H1 (cell line): ENCODE measurements around the gene ZNF546. TPM values are rescaled to one million over a fixed set of nuclear protein-coding genes. Genes with fewer than 3 reads are reported as not detected.

Experiments used
- CTCF ChIA-PET: fragments of 300-600 bp; sonication (Branson Sonifier 250); formaldehyde crosslinking; loops from one replicate; lab custom pipeline; 2021; ENCODE audit not compliant: partially characterized antibody; lab: Charles Lee
- POLR2A ChIA-PET: fragments of 300-600 bp; sonication (Branson Sonifier 250); formaldehyde crosslinking; loops from one replicate; lab custom pipeline; 2021; ENCODE audit warnings: inconsistent platforms; ENCODE audit not compliant: partially characterized antibody; lab: Charles Lee
- DNase-seq, 2 experiments: peaks; one replicate each; pipeline versions ENCODE4 v3.0.0 to v3.0.0-alpha.2; 2010 to 2022; ENCODE audit warnings: low spot score in 2 of 2, low read depth in 1 of 2, mixed read lengths in 1 of 2
- FAIRE-seq: peaks from 2 replicates; lab custom pipeline; 2011; peaks lifted over from hg19 to GRCh38; lab: Jason Lieb, UNC
- H2AFZ ChIP-seq: 2 replicates; pipeline ENCODE4 v1.8.1; 2012; ENCODE audit warnings: low read length, inconsistent platforms
- H2AK5ac ChIP-seq: 2 replicates; pipeline ENCODE4 v1.6.1; 2013; ENCODE audit warnings: low read depth, low read length
- H2BK120ac ChIP-seq: replicated peaks from 2 replicates; pipeline ENCODE3; 2013; ENCODE audit warnings: low read depth, low read length, inconsistent platforms
- H2BK12ac ChIP-seq: 2 replicates; pipeline ENCODE4 v1.6.1; 2013; ENCODE audit warnings: low read depth, low read length
- H2BK15ac ChIP-seq: 2 replicates; pipeline ENCODE4 v1.6.1; 2013; ENCODE audit warnings: low read length
- H2BK20ac ChIP-seq: 2 replicates; pipeline ENCODE4 v1.6.1; 2013; ENCODE audit warnings: low read length
- H2BK5ac ChIP-seq: 2 replicates; pipeline ENCODE4 v1.6.1; 2013; ENCODE audit warnings: low read depth, low read length
- H3K14ac ChIP-seq: 2 replicates; pipeline ENCODE4 v1.6.1; 2013; ENCODE audit warnings: inconsistent platforms; ENCODE audit not compliant: insufficient read length
- H3K18ac ChIP-seq: 2 replicates; pipeline ENCODE4 v1.6.1; 2013; ENCODE audit warnings: low read length; ENCODE audit errors: extremely low read depth
- H3K23ac ChIP-seq: 2 replicates; pipeline ENCODE4 v1.6.1; 2013; ENCODE audit warnings: inconsistent platforms; ENCODE audit not compliant: insufficient read length
- H3K23me2 ChIP-seq: 2 replicates; pipeline ENCODE4 v1.6.1; 2013; ENCODE audit warnings: low read depth, low read length
- H3K27ac ChIP-seq: 2 replicates; pipeline ENCODE4 v1.6.1; 2011; ENCODE audit warnings: low read depth, low read length, inconsistent platforms
- H3K27me3 ChIP-seq, 4 experiments: replicated peaks in 1 of 4; 1 replicate in 1 of 4; 2 replicates in 3 of 4; pipeline versions ENCODE4 v1.6.1 to v1.8.1; 2011 to 2013; ENCODE audit warnings: low read length in 3 of 4, mild to moderate bottlenecking in 3 of 4, inconsistent platforms in 2 of 4, mixed read lengths in 2 of 4, moderate library complexity in 1 of 4; ENCODE audit not compliant: control insufficient read depth in 3 of 4, insufficient read depth in 3 of 4; ENCODE audit errors: extremely low read depth in 1 of 4
- H3K36me3 ChIP-seq, 4 experiments: 2 replicates each; pipeline versions ENCODE4 v1.6.1 to v1.8.1; 2011 to 2013; ENCODE audit warnings: mild to moderate bottlenecking in 4 of 4, low read length in 3 of 4, moderate library complexity in 2 of 4, control low read depth in 1 of 4, inconsistent platforms in 1 of 4; ENCODE audit not compliant: insufficient read depth in 4 of 4, control insufficient read depth in 2 of 4
- H3K4ac ChIP-seq: replicated peaks from 2 replicates; pipeline ENCODE3; 2013; ENCODE audit warnings: low read length, low read depth, mixed read lengths, inconsistent platforms; ENCODE audit not compliant: insufficient read length
- H3K4me1 ChIP-seq, 4 experiments: replicated peaks in 1 of 4; 1 replicate in 1 of 4; 2 replicates in 3 of 4; pipeline versions ENCODE4 v1.6.1 to v1.8.1; 2011 to 2013; ENCODE audit warnings: low read length in 3 of 4, inconsistent platforms in 2 of 4, mixed read lengths in 1 of 4; ENCODE audit not compliant: insufficient read depth in 4 of 4, control insufficient read depth in 3 of 4
- H3K4me2 ChIP-seq, 2 experiments: 2 replicates each; pipeline versions ENCODE4 v1.6.1 to v1.8.1; 2011 to 2013; ENCODE audit warnings: low read depth in 2 of 2, low read length in 2 of 2, control low read depth in 1 of 2, inconsistent platforms in 1 of 2, mild to moderate bottlenecking in 1 of 2; ENCODE audit not compliant: insufficient read depth in 1 of 2
- H3K4me3 ChIP-seq, 4 experiments: fragments of 200-600, 300-600 bp in 1 of 4; sonication (generic), shearing (Covaris generic), sonication (Bioruptor Twin) in 1 of 4; 2 replicates each; pipeline versions ENCODE4 v1.5.1 to v1.8.1; 2011 to 2016; ENCODE audit warnings: low read length in 4 of 4, low read depth in 3 of 4, control low read depth in 2 of 4, inconsistent platforms in 2 of 4, mild to moderate bottlenecking in 2 of 4, mixed read lengths in 1 of 4, moderate library complexity in 1 of 4; ENCODE audit not compliant: insufficient read depth in 2 of 4; ENCODE audit errors: extremely low read depth in 1 of 4
- H3K56ac ChIP-seq: replicated peaks from 2 replicates; pipeline ENCODE3; 2013; ENCODE audit warnings: low read depth, mild to moderate bottlenecking, mixed read lengths, low read length, inconsistent platforms; ENCODE audit not compliant: insufficient read length
- H3K79me1 ChIP-seq: 2 replicates; pipeline ENCODE4 v1.6.1; 2013; ENCODE audit warnings: low read depth, low read length, control low read depth
- H3K79me2 ChIP-seq, 2 experiments: 2 replicates each; pipeline versions ENCODE4 v1.6.1 to v1.8.1; 2012 to 2013; ENCODE audit warnings: low read length in 2 of 2, mild to moderate bottlenecking in 2 of 2, inconsistent platforms in 1 of 2; ENCODE audit not compliant: insufficient read depth in 2 of 2, control insufficient read depth in 1 of 2
- H3K9ac ChIP-seq, 4 experiments: replicated peaks in 1 of 4; 1 replicate in 1 of 4; 2 replicates in 3 of 4; pipeline versions ENCODE4 v1.6.1 to v1.8.1; 2011 to 2013; ENCODE audit warnings: low read depth in 3 of 4, low read length in 3 of 4, control low read depth in 2 of 4, mild to moderate bottlenecking in 2 of 4, moderate library complexity in 2 of 4, inconsistent platforms in 1 of 4; ENCODE audit errors: extremely low read depth in 1 of 4
- H3K9me3 ChIP-seq, 2 experiments: 2 replicates each; pipeline versions ENCODE4 v1.6.1 to v1.8.1; 2012 to 2013; ENCODE audit warnings: mild to moderate bottlenecking in 2 of 2, moderate library complexity in 2 of 2, control low read depth in 1 of 2, inconsistent platforms in 1 of 2, low read depth in 1 of 2, low read length in 1 of 2, mixed read lengths in 1 of 2; ENCODE audit not compliant: insufficient read depth in 2 of 2
- H4K20me1 ChIP-seq, 2 experiments: replicated peaks in 1 of 2; 2 replicates each; pipeline versions ENCODE3 to v1.8.1; 2011 to 2013; ENCODE audit warnings: inconsistent platforms in 2 of 2, low read length in 2 of 2, mild to moderate bottlenecking in 1 of 2; ENCODE audit not compliant: insufficient read depth in 2 of 2, control insufficient read depth in 1 of 2
- H4K5ac ChIP-seq: 2 replicates; pipeline ENCODE4 v1.6.1; 2013; ENCODE audit warnings: low read length, low read depth, mixed read lengths, inconsistent platforms; ENCODE audit not compliant: insufficient read length
- H4K8ac ChIP-seq: 2 replicates; pipeline ENCODE4 v1.8.0; 2013; ENCODE audit warnings: mild to moderate bottlenecking, moderate library complexity, low read length, inconsistent platforms; ENCODE audit not compliant: insufficient read depth; ENCODE audit errors: extremely low read depth
- H4K91ac ChIP-seq: replicated peaks from 2 replicates; pipeline ENCODE3; 2013; ENCODE audit warnings: low read length, mixed read lengths, inconsistent platforms; ENCODE audit not compliant: insufficient read length
- ATF2 ChIP-seq: IDR thresholded peaks from 2 replicates; pipeline ENCODE4 v1.6.1; 2012; ENCODE audit warnings: low read length, inconsistent platforms
- BCL11A ChIP-seq, 2 experiments: IDR thresholded peaks; one replicate each; pipeline ENCODE4 v1.6.1; 2011; ENCODE audit warnings: low read depth in 2 of 2, low read length in 2 of 2, mild to moderate bottlenecking in 2 of 2
- EZH2 ChIP-seq: fragments of 200-600 bp; sonication (generic); IDR thresholded peaks from 2 replicates; pipeline ENCODE4 v1.7.1; 2012; ENCODE audit warnings: low read depth, mild to moderate bottlenecking, moderate library complexity, low read length, inconsistent platforms; ENCODE audit not compliant: severe bottlenecking
- GABPA ChIP-seq: IDR thresholded peaks from 2 replicates; pipeline ENCODE4 v1.6.1; 2011; ENCODE audit warnings: mild to moderate bottlenecking, low read length, moderate library complexity, borderline replicate concordance; ENCODE audit not compliant: insufficient read depth
- GTF2F1 ChIP-seq: IDR thresholded peaks from 2 replicates; pipeline ENCODE4 v1.6.1; 2012; ENCODE audit warnings: low read depth, low read length, improper control_type of control experiment, borderline replicate concordance
- HDAC6 ChIP-seq: IDR thresholded peaks from one replicate; pipeline ENCODE4 v1.7.1; 2012; ENCODE audit warnings: low read depth, mild to moderate bottlenecking, inconsistent platforms, low read length, moderate library complexity
- JUND ChIP-seq: IDR thresholded peaks from 2 replicates; pipeline ENCODE4 v1.6.1; 2011; ENCODE audit warnings: mild to moderate bottlenecking, improper control_type of control experiment, low read length
- KDM1A ChIP-seq: fragments of 200-600, 300-600 bp; sonication (generic); IDR thresholded peaks from 2 replicates; pipeline ENCODE4 v1.7.1; 2016; ENCODE audit warnings: mild to moderate bottlenecking, low read length, borderline replicate concordance
- KDM5A ChIP-seq: fragments of 200-600 bp; IDR thresholded peaks from 2 replicates; pipeline ENCODE4 v1.7.1; 2012; ENCODE audit warnings: mild to moderate bottlenecking, low read length, inconsistent platforms, mixed read lengths
- POU5F1 ChIP-seq: IDR thresholded peaks from 2 replicates; pipeline ENCODE4 v1.6.1; 2011; ENCODE audit warnings: low read depth, mild to moderate bottlenecking, low read length, moderate library complexity
- SUZ12 ChIP-seq: fragments of 200-600 bp; sonication (generic); IDR thresholded peaks from 2 replicates; pipeline ENCODE4 v1.6.1; 2012; ENCODE audit warnings: mild to moderate bottlenecking, inconsistent platforms, low read length, moderate library complexity, mixed read lengths
- TBP ChIP-seq: IDR thresholded peaks from 2 replicates; pipeline ENCODE4 v1.6.1; 2011; ENCODE audit warnings: low read depth, low read length, improper control_type of control experiment
- WGBS, 2 experiments: shearing (Covaris generic) in 1 of 2; methylation state at CpG; one replicate each; pipeline versions ENCODE4 v1.1.6 to v1.1.7; 2013 to 2015; ENCODE audit warnings: low lambda C conversion rate in 2 of 2, mixed read lengths in 2 of 2, inconsistent platforms in 1 of 2, low coverage in 1 of 2, missing lambda C conversion rate in 1 of 2; ENCODE audit not compliant: insufficient replicate concordance in 2 of 2, insufficient coverage in 1 of 2, insufficient read length in 1 of 2; ENCODE audit errors: extremely low coverage in 1 of 2, missing lambda C conversion rate in 1 of 2; 5-methylcytosine and 5-hydroxymethylcytosine counted together
- polyA plus RNA-seq, 7 experiments: library from polyadenylated mRNA; depleted of rRNA in 3 of 7; stranded (reverse) in 5 of 7; unstranded in 2 of 7; fragments of >200 nt in 5 of 7; fragments of 200-250 nt in 2 of 7; gene quantifications; 1 replicate in 5 of 7; 2 replicates in 1 of 7; 4 replicates in 1 of 7; pipeline versions ENCODE4 v1.2.1 to v1.2.3, GENCODE V29; 2011 to 2013; ENCODE audit warnings: missing spikeins in 2 of 7, mixed read lengths in 2 of 7
- total RNA-seq: library from RNA; stranded (reverse); fragmentation: NEBNext Ultra II Directional; extraction: Animal tissue kit (Norgen Biotek cat#: 25700); gene quantifications from 2 replicates; pipeline ENCODE4 v1.2.1, GENCODE V29; 2021

ZNF546 gene
- total and polyA plus RNA-seq, 2 of the 8 experiments (the other 6 are each of a cell fraction or from before 2014, with no cell fraction given): 0.21 to 1.1 TPM

GRCh38 chr19:39983695-39984300, 13.1 kb upstream of the ZNF546 start:
- no peak overlapping the region for H4K5ac ChIP-seq
- no peaks in the 10 kb centered on the region for H3K23me2 ChIP-seq
- H4K8ac ChIP-seq: no peak overlapping the region
- no peak overlapping the region for H3K56ac ChIP-seq
- no peak overlapping the region for H3K18ac ChIP-seq
- no peak overlapping the region for H3K27ac ChIP-seq
- CTCF ChIA-PET: no interaction called here
- no peak overlapping the region for H2BK15ac ChIP-seq
- H2BK5ac ChIP-seq: no peak overlapping the region
- H3K4ac ChIP-seq: no peak overlapping the region
- no peak overlapping the region for H2AK5ac ChIP-seq
- no peak overlapping the region for H2BK12ac ChIP-seq
- POLR2A ChIA-PET: interaction anchor here (0.9 to 1.0 kb wide), 3 partner anchors 11 to 137 kb away, joined by 3 read pairs; partner anchors contain the start of gene FBL
- no peak overlapping the region for H3K4me2 ChIP-seq
- no peak overlapping the region for H2AFZ ChIP-seq
- no peaks in the 10 kb centered on the region; the same call in 1 of the 2 replicates for H3K79me1 ChIP-seq
- H3K9ac ChIP-seq: no peak overlapping the region
- H3K27me3 ChIP-seq: no peaks in the 10 kb centered on the region
- WGBS, 2 experiments: 80% methylated on average over 5 of the region's 5 CpGs; no CpG with 5 or more reads in 1 of the 2 experiments
- FAIRE-seq (no peak), DNase-seq (no peak)
- no peak overlapping the region for H4K91ac ChIP-seq
- H3K9me3 ChIP-seq: peaks cover 6 to 10% of the 10 kb centered on the region in 2 experiments; a peak in 3 of 4 replicates
- H3K14ac ChIP-seq: no peak overlapping the region
- peaks cover 10 to 43% (median 28%) of the 10 kb centered on the region in 4 experiments for H3K36me3 ChIP-seq
- no peaks in the 10 kb centered on the region for H4K20me1 ChIP-seq
- no peak overlapping the region for H2BK20ac ChIP-seq
- peaks cover 0 to 13% of the 10 kb centered on the region in 2 experiments; a peak in 2 of 4 replicates for H3K79me2 ChIP-seq
- H3K23ac ChIP-seq: no peak overlapping the region
- H3K4me1 ChIP-seq: no peaks in the 10 kb centered on the region
- no peak overlapping the region for H2BK120ac ChIP-seq
- no peak overlapping the region for H3K4me3 ChIP-seq
- TF ChIP-seq JUND (no peak), BCL11A (IDR thresholded peaks at IDR 0.05; ENCODE audit: low read depth in 2 of 2, low read length in 2 of 2) (no peak), ATF2 (no peak), GTF2F1 (no peak), POU5F1 (no peak), GABPA (no peak), KDM1A (no peak), EZH2 (no peak), SUZ12 (no peak), TBP (no peak), HDAC6 (no peak), KDM5A (no peak)
